Pancreas (tissue), 10 donors: Measurements from ENCODE around the gene GLYR1. TPM values are rescaled to one million over a fixed set of nuclear protein-coding genes. Genes with fewer than 3 reads are reported as not detected.

ENCODE experiments used
- ATAC-seq, 4 donors: fragments of 200-7000 bp; cut with Tn5 transposase; one replicate each; pipeline versions ENCODE4 v1.8.0 to v1.9.1; 2020; ENCODE audit warnings: mild to moderate bottlenecking in 4 of 4, moderate library complexity in 4 of 4
- DNase-seq, 6 donors: peaks; one replicate each; pipeline ENCODE4 v3.0.0-alpha.2; 2020
- FAIRE-seq: peaks from 2 replicates; lab custom pipeline; 2012; peaks lifted over from hg19 to GRCh38; lab: Jason Lieb, UNC
- H3K27ac ChIP-seq, 4 donors: fragments of 200-600 bp; sonication (generic); 1 replicate in 3 of 4; 2 replicates in 1 of 4; pipeline versions ENCODE4 v1.5.0 to v1.8.0; 2020
- H3K27me3 ChIP-seq, 4 donors: fragments of 200-600 bp; one replicate each; pipeline ENCODE4 v1.8.0; 2021
- H3K36me3 ChIP-seq, 3 donors: fragments of 200-600 bp; sonication (generic) in 1 of 3; one replicate each; pipeline versions ENCODE4 v1.5.0 to v1.8.0; 2020 to 2021
- H3K4me1 ChIP-seq, 3 donors: fragments of 200-600 bp; one replicate each; pipeline ENCODE4 v1.8.0; 2021
- H3K4me3 ChIP-seq, 4 donors: fragments of 200-600 bp; sonication (generic) in 2 of 4; one replicate each; pipeline versions ENCODE4 v1.5.0 to v1.8.0; 2020 to 2021
- H3K9me3 ChIP-seq, 4 donors: fragments of 200-600 bp; one replicate each; pipeline ENCODE4 v1.8.0; 2021
- CTCF ChIP-seq, 4 donors: fragments of 200-600 bp; sonication (generic) in 3 of 4; IDR thresholded peaks; one replicate each; pipeline versions ENCODE4 v1.5.0 to v1.8.0; 2021; ENCODE audit warnings: antibody characterized with exemption in 4 of 4
- WGBS, 2 donors: extraction: QIAGEN DNeasy Blood & Tissue Kit; methylation state at CpG; one replicate each; pipeline ENCODE4 v1.1.7; 2013; 5-methylcytosine and 5-hydroxymethylcytosine counted together
- intact Hi-C, 3 donors: fragments of 100-400 bp; cut with DNase I; formaldehyde crosslinking; loops; one replicate each; pipeline versions ENCODE4 v1.11.1 to v1.14.2; 2022
- polyA plus RNA-seq, 2 donors: library from polyadenylated mRNA; stranded (reverse); fragments of 200-250 nt; gene quantifications; one replicate each; pipeline ENCODE4 v1.2.3, GENCODE V29; 2013
- total RNA-seq, 6 donors: library from RNA; stranded (reverse); fragmentation: NEBNext Ultra II Directional in 4 of 6; extraction: Animal tissue kit (Norgen Biotek cat#: 25700) in 4 of 6; gene quantifications; one replicate each; pipeline versions ENCODE4 v1.2.1 to v1.2.4, GENCODE V29; 2021 to 2023
- donor health status: healthy with polysubstance abuse.
- donor health status: DM: no; HTN: no; CAD: no; lungs with moderate emphysema.
- donor health status: DM: no; HTN: no; CAD: no.
- donor health status: control.
- donor health status: control.
- donor health status: Bipolar disorder and iron deficiency.
- donor health status: DM: yes; HTN: yes; CAD: no.
- donor health status: DM: no; HTN: no; CAD: no.
- donor health status: DM: no; HTN: no; CAD: no.
- donor health status: DM: yes; HTN: yes; CAD: no.

Gene GLYR1
- total and polyA plus RNA-seq, 8 donors, result 27.2 to 58.6 (median 39.5) TPM

GRCh38 chr16:4783951-4784336, 63.1 kb downstream of the GLYR1 start:
- TF ChIP-seq CTCF (IDR thresholded peaks at IDR 0.05), result no peak
- 70 to 71% methylated on average over 16 of the region's 16 CpGs for WGBS, 2 donors
- Histone ChIP-seq H3K4me1 (peaks cover 3 to 8% (median 5%) of the 10 kb centered on the region in 3 donors), H3K36me3 (no peaks in the 10 kb centered on the region), H3K4me3 (no peak overlapping the region), H3K27ac (no peak overlapping the region), H3K9me3 (no peaks in the 10 kb centered on the region), H3K27me3 (no peaks in the 10 kb centered on the region)
- DNase-seq, result no peak
- FAIRE-seq, result no peak
- ATAC-seq, result no peak
- intact Hi-C loops, result no loop called here

- FAIRE-seq, result no peak
- no peak overlapping the region for H3K27ac ChIP-seq
- DNase-seq, result peak in 1 of 6 donors; percentile 63
- 85 to 86% methylated on average over 23 to 25 of the region's 25 CpGs for WGBS, 2 donors
- H3K27me3 ChIP-seq, result no peaks in the 10 kb centered on the region
- H3K4me3 ChIP-seq, result no peak overlapping the region
- H3K4me1 ChIP-seq, result peaks cover 2 to 4% (median 3%) of the 10 kb centered on the region in 3 donors
- no peak for TF ChIP-seq CTCF (IDR thresholded peaks at IDR 0.05)
- H3K9me3 ChIP-seq, result no peaks in the 10 kb centered on the region
- no peaks in the 10 kb centered on the region for H3K36me3 ChIP-seq
- intact Hi-C loops, result no loop called here
- no peak for ATAC-seq
Measured at GRCh38 chr16:4783251-4783950, 63.7 kb downstream of the GLYR1 start.

- DNase-seq (no peak), FAIRE-seq (no peak), ATAC-seq (no peak)
- Histone ChIP-seq H3K27ac (no peak overlapping the region), H3K27me3 (no peaks in the 10 kb centered on the region), H3K4me1 (no peaks in the 10 kb centered on the region), H3K4me3 (no peak overlapping the region), H3K36me3 (no peaks in the 10 kb centered on the region), H3K9me3 (no peaks in the 10 kb centered on the region)
- WGBS, 2 donors, result 84 to 95% methylated on average over 4 of the region's 4 CpGs
- intact Hi-C loops, result no loop called here
- TF ChIP-seq CTCF (IDR thresholded peaks at IDR 0.05), result no peak
Measured at GRCh38 chr16:4780235-4780634, 66.9 kb downstream of the GLYR1 start.

- H3K36me3 ChIP-seq, result no peaks in the 10 kb centered on the region
- intact Hi-C loops, result no loop called here
- H3K9me3 ChIP-seq, result no peaks in the 10 kb centered on the region
- no peak for TF ChIP-seq CTCF (IDR thresholded peaks at IDR 0.05)
- no peak overlapping the region for H3K27ac ChIP-seq
- H3K4me3 ChIP-seq, result no peak overlapping the region
- WGBS, 2 donors, result 75 to 82% methylated on average over 5 of the region's 5 CpGs
- no peaks in the 10 kb centered on the region for H3K4me1 ChIP-seq
- no peak for FAIRE-seq
- H3K27me3 ChIP-seq, result no peaks in the 10 kb centered on the region
- no peak for DNase-seq
- no peak for ATAC-seq
Measured at GRCh38 chr16:4778050-4778392, 69.1 kb downstream of the GLYR1 start.

- 71 to 79% methylated on average over 17 of the region's 17 CpGs for WGBS, 2 donors
- no peak overlapping the region for H3K27ac ChIP-seq
- intact Hi-C loops, result no loop called here
- H3K36me3 ChIP-seq, result no peaks in the 10 kb centered on the region
- DNase-seq (no peak), FAIRE-seq (no peak), ATAC-seq (no peak)
- no peaks in the 10 kb centered on the region for H3K4me1 ChIP-seq
- H3K9me3 ChIP-seq, result no peaks in the 10 kb centered on the region
- H3K4me3 ChIP-seq, result no peak overlapping the region
- H3K27me3 ChIP-seq, result no peaks in the 10 kb centered on the region
- TF ChIP-seq CTCF (IDR thresholded peaks at IDR 0.05), result no peak
Measured at GRCh38 chr16:4777339-4778049, 69.6 kb downstream of the GLYR1 start.
